HepG2 (cell line): ENCODE data around the gene SH3BGR. TPM values are rescaled to one million over a fixed set of nuclear protein-coding genes. Genes with fewer than 3 reads are reported as not detected.

Source experiments
- ATAC-seq: fragments of 200-7000 bp; cut with Tn5 transposase; 3 replicates; pipeline ENCODE4 v1.9.1; 2020; ENCODE audit warnings: mild to moderate bottlenecking, moderate library complexity
- BruUV-seq: library from RNA; stranded (reverse); fragments of 400-500 nt; replicated peaks from 2 replicates; lab custom pipeline; 2021; lab: Mats Ljungman, UMichigan
- CTCF ChIA-PET: fragments of 300-600 bp; formaldehyde crosslinking; extraction: SDS; loops from one replicate; lab custom pipeline; 2021; ENCODE audit warnings: low total read pairs, inconsistent platforms, low intra/inter-chr PET ratio; lab: Yijun Ruan, JAX
- POLR2A ChIA-PET: fragments of 350-600 bp; sonication (Branson Sonifier 250); formaldehyde crosslinking; loops from one replicate; lab custom pipeline; 2020; ENCODE audit warnings: antibody characterized with exemption, inconsistent platforms; lab: Yijun Ruan, JAX
- DNase-seq: peaks from one replicate; pipeline ENCODE4 v3.0.0-alpha.2; 2015; ENCODE audit warnings: low spot score
- FAIRE-seq: peaks from 3 replicates; lab custom pipeline; 2011; peaks lifted over from hg19 to GRCh38; lab: Jason Lieb, UNC
- H2AFZ ChIP-seq: one replicate; pipeline ENCODE4 v1.6.1; 2011; ENCODE audit warnings: low read length, inconsistent platforms
- H3K27ac ChIP-seq: fragments of 300-600 bp; 3 replicates; pipeline ENCODE4 v1.8.0; 2011; ENCODE audit warnings: mixed run types, mild to moderate bottlenecking, mixed read lengths, low read length, inconsistent platforms; ENCODE audit not compliant: insufficient read depth; ENCODE audit errors: extremely low read length
- H3K27me3 ChIP-seq, 2 experiments: fragments of 200-600 bp in 1 of 2; 2 replicates in 1 of 2; 3 replicates in 1 of 2; pipeline versions ENCODE4 v1.6.0 to v1.8.0; 2011; ENCODE audit warnings: low read length in 2 of 2, mild to moderate bottlenecking in 2 of 2, moderate library complexity in 2 of 2, inconsistent platforms in 1 of 2; ENCODE audit not compliant: insufficient read depth in 2 of 2, control insufficient read depth in 1 of 2
- H3K36me3 ChIP-seq, 2 experiments: fragments of 200-600 bp in 1 of 2; replicated peaks in 1 of 2; 2 replicates in 1 of 2; 3 replicates in 1 of 2; pipeline versions ENCODE4 v1.5.1 to v1.8.0; 2011; ENCODE audit warnings: low read length in 2 of 2, inconsistent platforms in 1 of 2; ENCODE audit not compliant: insufficient read depth in 2 of 2, control insufficient read depth in 1 of 2
- H3K4me1 ChIP-seq: 2 replicates; pipeline ENCODE4 v1.5.1; 2012; ENCODE audit warnings: low read length, inconsistent platforms; ENCODE audit not compliant: insufficient read depth
- H3K4me2 ChIP-seq: 2 replicates; pipeline ENCODE4 v1.6.0; 2011; ENCODE audit warnings: low read depth, low read length, inconsistent platforms
- H3K4me3 ChIP-seq, 3 experiments: fragments of 200-600 bp in 1 of 3; sonication (generic), shearing (Covaris generic) in 1 of 3; replicated peaks in 1 of 3; 2 replicates each; pipeline ENCODE4 v1.5.1; 2011 to 2016; ENCODE audit warnings: low read length in 3 of 3, inconsistent platforms in 2 of 3, low read depth in 2 of 3, mild to moderate bottlenecking in 2 of 3, control low read depth in 1 of 3, mixed read lengths in 1 of 3; ENCODE audit not compliant: insufficient read depth in 1 of 3
- H3K79me2 ChIP-seq: one replicate; pipeline ENCODE4 v1.6.1; 2011; ENCODE audit warnings: low read length, inconsistent platforms; ENCODE audit not compliant: insufficient read depth
- H3K9ac ChIP-seq: 2 replicates; pipeline ENCODE4 v1.6.0; 2011; ENCODE audit warnings: mild to moderate bottlenecking, low read depth, low read length, inconsistent platforms; ENCODE audit not compliant: insufficient read depth
- H3K9me3 ChIP-seq: 2 replicates; pipeline ENCODE4 v1.5.1; 2012; ENCODE audit warnings: mild to moderate bottlenecking, low read length
- H4K20me1 ChIP-seq: 2 replicates; pipeline ENCODE4 v1.6.0; 2011; ENCODE audit warnings: inconsistent platforms, mild to moderate bottlenecking, low read length, moderate library complexity; ENCODE audit not compliant: insufficient read depth
- ARNT2 ChIP-seq: sonication (generic); formaldehyde crosslinking; IDR thresholded peaks from 2 replicates; pipeline ENCODE4 v1.8.0; 2022; ENCODE audit warnings: mild to moderate bottlenecking, low read depth, missing genetic modification reagents, moderate library complexity
- HNRNPK ChIP-seq: fragments of 200-400 bp; formaldehyde crosslinking; IDR thresholded peaks from 2 replicates; pipeline ENCODE4 v1.6.1; 2018; ENCODE audit warnings: low read length, low read depth, moderate library complexity, mild to moderate bottlenecking; ENCODE audit not compliant: poor library complexity, severe bottlenecking
- KDM6A ChIP-seq: IDR thresholded peaks from 2 replicates; pipeline ENCODE4 v1.6.1; 2016; ENCODE audit warnings: low read depth
- MATR3 ChIP-seq: sonication (generic); formaldehyde crosslinking; IDR thresholded peaks from 2 replicates; pipeline ENCODE4 v1.4.0; 2020; ENCODE audit warnings: missing genetic modification reagents
- NRL ChIP-seq: sonication (generic); formaldehyde crosslinking; IDR thresholded peaks from 2 replicates; pipeline ENCODE4 v1.5.0; 2020; ENCODE audit warnings: missing genetic modification reagents, mild to moderate bottlenecking, moderate library complexity, borderline replicate concordance
- RFX1 ChIP-seq: fragments of 450-650 bp; IDR thresholded peaks from 2 replicates; pipeline ENCODE4 v1.6.1; 2017
- SRF ChIP-seq: IDR thresholded peaks from 2 replicates; pipeline ENCODE4 v1.6.1; 2011; ENCODE audit warnings: mild to moderate bottlenecking, low read depth, low read length, moderate library complexity
- ZNF383 ChIP-seq: sonication (generic); formaldehyde crosslinking; IDR thresholded peaks from 2 replicates; pipeline ENCODE4 v1.4.0; 2020; ENCODE audit warnings: missing genetic modification reagents, mild to moderate bottlenecking, borderline replicate concordance
- ZNF501 ChIP-seq: sonication (generic); formaldehyde crosslinking; IDR thresholded peaks from 2 replicates; pipeline ENCODE4 v1.5.1; 2020; ENCODE audit warnings: mild to moderate bottlenecking, moderate library complexity, missing genetic modification reagents
- ZNF543 ChIP-seq: sonication (generic); formaldehyde crosslinking; IDR thresholded peaks from 2 replicates; pipeline ENCODE4 v1.4.0; 2020; ENCODE audit warnings: mild to moderate bottlenecking, missing genetic modification reagents
- whole genome bisulfite sequencing: methylation state at CpG from one replicate; pipeline ENCODE4 v1.1.6; 2017; ENCODE audit warnings: low lambda C conversion rate; 5-methylcytosine and 5-hydroxymethylcytosine counted together
- in situ Hi-C: cut with HindIII; loops from 2 replicates; pipeline ENCODE4 v1.10.0; 2017; ENCODE audit warnings: low pct_unique_long_range_greater_than_20kb; ENCODE audit not compliant: extremely low pct_ligation_motif_present
- intact Hi-C: fragments of 100-400 bp; cut with micrococcal nuclease; formaldehyde crosslinking; loops from one replicate; pipeline ENCODE4 v1.10.0; 2022; ENCODE audit not compliant: unreplicated experiment
- polyA plus RNA-seq, 8 experiments: library from polyadenylated mRNA; depleted of rRNA in 3 of 8; stranded (reverse) in 7 of 8; unstranded in 1 of 8; fragments of >200 nt; fragmentation: Illumina TruSeq in 4 of 8; extraction: Trizol in 4 of 8; gene quantifications; 2 replicates each; pipeline versions ENCODE4 v1.2.1 to v1.2.3, GENCODE V29; 2011 to 2016; ENCODE audit warnings: low read depth in 4 of 8, missing spikeins in 1 of 8, mixed read lengths in 1 of 8; ENCODE audit not compliant: insufficient read depth in 1 of 8
- total RNA-seq, 5 experiments: library from RNA; depleted of rRNA; stranded (reverse); fragments of >200 nt; fragmentation: Illumina TruSeq; extraction: Trizol; gene quantifications; 2 replicates each; pipeline ENCODE4 v1.2.3, GENCODE V29; 2016; ENCODE audit warnings: low read depth in 1 of 5
- TF ChIP-seq, protein P1 (sequence below): sonication (generic); formaldehyde crosslinking; IDR thresholded peaks from 2 replicates; pipeline ENCODE4 v1.4.0; 2020; ENCODE audit warnings: missing genetic modification reagents

SH3BGR gene
- total and polyA plus RNA-seq, 2 of the 13 experiments (the other 11 are each of a cell fraction or from before 2014, with no cell fraction given): 0.48 TPM; not detected in 1

- TF ChIP-seq NRL (no peak), ZNF501 (CRISPR knock-in tag) (no peak), KDM6A (no peak), HNRNPK (no peak)
Observed at GRCh38 chr21:39553331-39553730, 101.6 kb downstream of the SH3BGR start (continued).

DNA sequence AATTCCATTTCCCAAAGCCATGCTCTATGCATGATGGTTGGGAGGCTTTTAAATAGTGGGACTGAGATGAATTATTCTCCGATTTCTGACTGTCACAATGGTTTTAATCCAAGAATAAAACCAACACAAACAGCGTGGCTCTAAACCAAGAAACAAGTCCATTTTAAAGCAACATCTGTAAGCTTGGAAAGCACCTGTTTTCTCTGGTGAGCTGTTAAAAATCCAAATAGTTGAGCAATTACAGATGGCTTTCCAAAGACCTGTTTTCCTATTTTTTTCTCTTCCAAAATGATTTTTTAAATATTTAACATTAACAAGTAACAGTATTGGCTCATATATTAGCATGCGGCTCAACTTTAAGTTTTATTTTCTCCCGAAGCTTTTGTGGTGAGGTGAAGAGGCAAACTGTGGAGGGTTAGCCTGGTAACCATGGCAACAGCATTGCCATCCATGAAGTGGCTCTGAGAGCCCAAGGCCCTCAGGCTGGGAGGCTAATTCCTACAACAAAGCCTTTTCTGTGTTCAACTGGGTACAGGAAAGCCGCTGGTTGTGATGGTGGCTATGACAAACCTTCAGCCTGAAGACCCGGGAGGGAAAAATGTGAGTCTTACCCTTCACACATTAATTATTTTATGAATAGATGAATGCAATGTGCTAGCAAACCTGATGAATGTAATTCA is 104.3 kb downstream of the SH3BGR start:
- DNase-seq (no peak), FAIRE-seq (no peak), ATAC-seq (no peak)
- no peaks in the 10 kb centered on the region for H4K20me1 ChIP-seq
- WGBS: 36% methylated on average over 6 of the region's 6 CpGs
- no TSS peak for BruUV-seq
- no peak overlapping the region for H3K4me3 ChIP-seq
- no peaks in the 10 kb centered on the region for H3K4me1 ChIP-seq
- ChIA-PET POLR2A (no interaction called here), CTCF (no interaction called here)
- in situ Hi-C loops: no loop called here
- no peaks in the 10 kb centered on the region for H3K9me3 ChIP-seq
- H3K36me3 ChIP-seq: no peaks in the 10 kb centered on the region
- intact Hi-C loops: no loop called here
- no peak overlapping the region for H3K27ac ChIP-seq
- peaks cover 0 to 3% of the 10 kb centered on the region in 2 experiments; a peak in 1 of 5 replicates for H3K27me3 ChIP-seq
- no peak overlapping the region for H3K4me2 ChIP-seq
- H3K9ac ChIP-seq: no peak overlapping the region
- H2AFZ ChIP-seq: no peak overlapping the region
- H3K79me2 ChIP-seq: no peaks in the 10 kb centered on the region
- TF ChIP-seq ZNF383 (no peak), ZNF543 (CRISPR knock-in tag) (no peak), SRF (no peak), MATR3 (CRISPR knock-in tag) (no peak), RFX1 (peak; percentile 41; the same call in 1 of the 2 replicates), ARNT2 (CRISPR knock-in tag) (no peak)
- TF ChIP-seq, protein P1, sequence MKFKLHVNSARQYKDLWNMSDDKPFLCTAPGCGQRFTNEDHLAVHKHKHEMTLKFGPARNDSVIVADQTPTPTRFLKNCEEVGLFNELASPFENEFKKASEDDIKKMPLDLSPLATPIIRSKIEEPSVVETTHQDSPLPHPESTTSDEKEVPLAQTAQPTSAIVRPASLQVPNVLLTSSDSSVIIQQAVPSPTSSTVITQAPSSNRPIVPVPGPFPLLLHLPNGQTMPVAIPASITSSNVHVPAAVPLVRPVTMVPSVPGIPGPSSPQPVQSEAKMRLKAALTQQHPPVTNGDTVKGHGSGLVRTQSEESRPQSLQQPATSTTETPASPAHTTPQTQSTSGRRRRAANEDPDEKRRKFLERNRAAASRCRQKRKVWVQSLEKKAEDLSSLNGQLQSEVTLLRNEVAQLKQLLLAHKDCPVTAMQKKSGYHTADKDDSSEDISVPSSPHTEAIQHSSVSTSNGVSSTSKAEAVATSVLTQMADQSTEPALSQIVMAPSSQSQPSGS (CRISPR knock-in tag): no peak
